Stimulated activated CD4-positive, alpha-beta T cell treated with anti-CD3 and anti-CD28 coated beads, Interleukin-15, amount 100 ng/mL, for 24 hours (primary cell): Measurements from ENCODE around the gene MTPN.
A peak's percentile ranks its signal among the peaks of the same experiment; 100 is the strongest.

ENCODE experiments used
- DNase-seq: peaks from one replicate; pipeline ENCODE4 v3.0.0-alpha.2; 2020

Gene MTPN, protein sequence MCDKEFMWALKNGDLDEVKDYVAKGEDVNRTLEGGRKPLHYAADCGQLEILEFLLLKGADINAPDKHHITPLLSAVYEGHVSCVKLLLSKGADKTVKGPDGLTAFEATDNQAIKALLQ

DNA sequence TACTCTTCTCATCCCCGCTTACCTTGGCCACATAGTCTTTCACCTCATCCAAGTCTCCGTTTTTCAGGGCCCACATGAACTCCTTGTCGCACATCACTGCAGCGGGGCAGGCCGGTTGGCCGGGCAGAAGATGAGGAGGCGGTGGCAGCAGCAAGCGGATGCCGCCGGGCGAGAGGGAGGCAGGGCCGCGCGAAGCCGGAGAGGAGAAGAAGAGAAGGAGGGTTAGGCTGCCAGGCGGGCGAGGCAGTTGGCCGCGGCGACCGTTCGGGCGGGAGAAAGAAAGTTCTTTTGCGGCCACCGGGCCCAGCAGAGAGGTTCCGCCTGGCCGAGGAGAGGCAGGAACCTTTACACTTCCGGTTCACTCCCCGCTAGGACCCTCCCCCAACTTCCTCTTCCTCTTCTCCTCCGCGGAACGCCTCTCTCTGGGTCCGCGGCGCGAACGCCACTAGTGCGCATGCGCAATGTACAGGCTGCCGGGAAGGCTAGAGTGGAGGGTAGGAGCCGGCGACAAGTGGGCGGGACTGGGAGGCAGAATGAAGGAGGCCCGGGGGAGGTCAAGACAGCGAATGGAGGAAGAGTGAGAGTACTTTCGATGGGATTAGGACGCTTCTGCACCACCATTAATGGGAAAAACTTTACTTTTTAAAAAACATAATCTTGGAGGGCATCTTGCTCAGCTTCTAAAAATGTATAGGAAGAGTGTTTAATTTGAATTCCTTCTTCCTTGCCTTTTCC lies at the start of gene MTPN:
MTPN (minus strand) TSS at position 353 of the 735 bp plus-strand sequence; CDS start at position 94, 259 bp downstream.
- DNase-seq = peak; percentile 98

DNA sequence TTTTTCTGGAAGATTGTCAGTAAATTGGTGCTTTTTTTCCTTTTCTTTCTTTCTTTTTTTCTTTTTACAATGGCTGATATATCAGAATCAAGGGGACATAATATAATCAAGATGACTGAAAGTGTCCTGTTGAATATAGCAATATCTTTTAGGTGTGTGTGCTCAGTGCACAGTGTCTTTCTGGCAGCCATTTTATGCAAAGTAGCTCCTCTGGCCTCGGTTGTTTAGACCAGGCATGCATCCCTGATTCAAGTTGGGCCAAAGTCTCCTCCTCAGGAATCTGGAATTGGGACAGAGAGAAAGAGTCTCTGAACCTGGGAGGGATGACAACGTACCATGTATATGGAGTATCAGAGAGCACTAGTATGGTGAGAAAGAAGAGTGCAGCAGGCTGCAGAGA lies 49.0 kb upstream of the MTPN start:
- DNase-seq = no peak

DNA sequence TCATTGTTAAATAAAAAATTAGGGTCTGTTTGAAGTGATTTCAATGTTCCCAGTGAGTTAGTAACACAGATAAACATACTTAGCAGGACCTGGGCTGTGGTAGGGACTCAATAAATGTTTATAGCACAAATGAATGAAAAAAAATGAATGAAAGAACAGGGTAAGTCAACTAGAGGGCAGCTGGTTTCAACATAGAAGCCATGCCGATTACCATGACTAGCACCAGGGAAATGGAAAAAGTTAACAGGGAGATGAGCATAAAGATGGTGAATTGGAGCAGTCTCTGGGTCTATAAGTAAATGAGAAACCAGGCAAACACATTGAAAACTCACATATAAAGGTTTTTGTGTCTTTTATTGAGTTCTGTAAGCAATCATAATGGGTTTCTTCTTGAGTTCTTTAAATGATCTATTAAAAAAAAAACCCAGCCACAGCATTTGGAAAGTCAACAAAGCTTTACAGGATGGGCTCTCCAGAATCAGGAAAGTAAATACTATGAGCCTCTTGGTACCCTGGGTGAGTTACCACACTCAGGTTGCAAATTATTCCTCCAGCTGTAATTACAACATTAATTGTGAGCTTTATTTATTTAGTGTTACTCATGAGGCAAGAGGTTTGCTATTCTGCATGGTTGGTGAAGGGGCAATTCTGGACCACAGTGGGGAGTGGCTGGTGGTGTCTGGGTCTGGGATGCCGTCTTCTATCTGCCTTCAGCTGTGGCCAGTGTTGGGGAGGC lies 46.1 kb upstream of the MTPN start:
- DNase-seq = no peak

DNA sequence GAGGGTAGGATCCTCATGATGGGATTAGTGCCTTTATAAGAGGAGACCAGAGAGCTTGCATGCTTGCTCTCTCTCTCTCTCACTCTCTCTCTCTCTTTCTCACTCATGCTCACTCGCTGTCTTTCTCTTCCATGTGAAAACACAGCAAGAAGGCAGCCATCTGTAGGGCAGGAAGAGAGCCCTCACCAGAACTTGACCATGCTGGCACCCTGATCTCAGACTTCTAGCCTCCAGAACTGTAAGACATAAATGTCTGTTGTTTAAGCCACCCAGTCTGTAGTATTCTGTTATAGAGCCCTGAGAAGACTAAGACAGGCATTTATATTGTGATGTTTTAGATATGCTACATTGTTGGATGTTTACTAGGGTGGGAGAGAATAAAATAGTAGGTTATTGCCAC lies 43.4 kb upstream of the MTPN start:
- no peak for DNase-seq

DNA sequence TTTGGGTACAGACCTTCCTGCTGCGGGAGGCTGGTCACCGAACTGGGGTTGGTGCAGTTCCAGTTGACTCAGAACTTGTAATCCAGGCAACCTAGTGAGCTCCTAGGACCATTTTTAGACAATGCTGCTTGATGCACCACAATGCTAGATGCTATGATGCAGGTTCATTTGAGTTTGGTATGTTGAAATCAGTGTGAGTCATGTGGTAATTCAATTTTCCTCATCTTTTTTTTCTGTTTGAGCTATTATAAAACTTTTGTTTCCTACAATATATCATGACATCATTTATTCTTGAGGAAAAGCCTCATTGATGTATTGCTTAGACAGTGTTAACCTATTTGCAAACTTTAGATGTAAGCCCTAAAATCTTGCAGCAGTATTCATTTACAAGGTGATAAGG lies 40.9 kb upstream of the MTPN start:
- DNase-seq = no peak

DNA sequence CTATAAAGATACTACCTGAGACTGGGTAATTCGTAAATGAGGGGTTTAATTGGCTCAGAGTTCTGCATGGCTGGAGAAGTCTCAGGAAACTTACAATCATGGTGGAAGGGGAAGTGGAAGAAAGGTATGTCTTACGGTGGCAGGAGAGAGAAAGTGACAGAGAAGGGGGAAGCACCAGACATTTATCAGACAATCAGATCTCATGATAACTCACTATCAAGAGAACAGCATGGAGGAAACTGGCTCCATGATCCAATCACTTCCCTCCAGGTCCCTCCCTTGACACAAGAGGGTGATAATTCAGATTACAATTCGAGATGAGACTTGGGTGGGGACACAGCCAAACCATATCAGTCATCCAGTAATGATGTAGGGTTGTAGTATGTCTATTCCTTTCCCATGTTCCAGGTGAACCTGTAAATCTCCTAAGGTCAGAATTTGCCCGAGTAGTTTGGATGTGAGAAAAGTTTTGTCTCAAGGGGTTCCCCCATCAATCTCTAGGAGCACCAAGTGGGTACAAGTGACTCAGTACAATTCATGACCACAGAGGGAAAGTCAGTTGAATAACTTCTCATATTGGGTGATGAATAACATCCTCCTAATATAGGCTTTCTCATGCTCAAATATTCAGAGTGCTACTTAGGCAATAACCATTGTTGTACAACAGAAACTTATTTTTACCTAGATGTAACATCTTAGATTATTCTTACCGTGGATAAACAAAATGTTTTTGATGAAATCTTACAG lies 39.7 kb upstream of the MTPN start:
- peak; percentile 20 for DNase-seq

DNA sequence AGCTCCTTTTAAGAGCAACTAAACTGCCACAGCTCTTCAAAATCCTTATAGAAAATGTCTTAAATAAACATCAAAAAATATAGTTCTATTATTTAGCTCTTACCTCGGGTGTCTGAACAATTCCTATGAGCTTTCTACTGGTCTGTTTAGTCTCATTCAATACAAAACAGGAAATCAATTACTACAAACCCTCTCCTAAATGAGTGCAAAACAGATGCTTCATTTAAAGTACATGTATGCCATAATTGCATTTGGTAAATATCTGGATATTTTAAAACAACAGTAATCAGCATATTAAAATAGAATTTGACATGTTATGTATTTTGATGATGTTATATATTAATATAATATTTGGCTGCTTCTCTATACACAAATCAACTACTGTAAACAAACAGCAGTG lies 38.5 kb upstream of the MTPN start:
- no peak for DNase-seq

DNA sequence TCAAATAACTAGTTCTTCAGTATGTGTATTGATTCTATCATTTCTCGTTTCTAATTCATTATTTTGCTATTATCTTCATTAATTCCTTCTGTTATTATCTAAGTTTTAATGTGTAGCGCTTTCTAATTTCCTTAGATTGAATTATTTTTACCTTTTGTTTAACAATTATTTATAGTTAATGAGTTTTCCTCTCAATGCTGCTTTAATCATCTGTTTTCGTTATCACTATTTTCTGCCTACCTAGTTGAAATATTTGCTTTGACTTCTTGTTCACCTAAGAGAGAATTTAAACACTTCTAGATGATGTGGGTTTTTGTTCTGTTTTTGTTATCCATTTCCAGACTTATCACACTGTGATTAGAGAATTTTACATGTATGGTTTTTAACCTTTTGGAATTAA lies 37.5 kb upstream of the MTPN start:
- DNase-seq = no peak

DNA sequence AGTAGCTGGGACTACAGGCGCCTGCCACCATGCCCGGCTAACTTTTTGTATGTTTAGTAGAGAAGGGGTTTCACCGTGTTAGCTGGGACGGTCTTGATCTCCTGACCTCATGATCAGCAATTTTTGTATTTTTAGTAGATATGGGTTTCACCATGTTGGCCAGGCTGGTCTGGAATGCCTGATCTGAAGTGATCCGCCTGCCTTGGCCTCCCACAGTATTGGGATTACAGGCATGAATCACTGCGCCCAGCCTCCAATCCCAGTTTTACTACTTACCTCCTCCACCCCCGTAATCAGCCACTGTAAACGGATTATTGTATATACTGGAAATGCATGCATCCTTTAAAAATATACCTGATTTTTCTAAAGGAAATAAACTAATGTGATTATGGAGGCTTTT lies 35.1 kb upstream of the MTPN start:
- DNase-seq = no peak

DNA sequence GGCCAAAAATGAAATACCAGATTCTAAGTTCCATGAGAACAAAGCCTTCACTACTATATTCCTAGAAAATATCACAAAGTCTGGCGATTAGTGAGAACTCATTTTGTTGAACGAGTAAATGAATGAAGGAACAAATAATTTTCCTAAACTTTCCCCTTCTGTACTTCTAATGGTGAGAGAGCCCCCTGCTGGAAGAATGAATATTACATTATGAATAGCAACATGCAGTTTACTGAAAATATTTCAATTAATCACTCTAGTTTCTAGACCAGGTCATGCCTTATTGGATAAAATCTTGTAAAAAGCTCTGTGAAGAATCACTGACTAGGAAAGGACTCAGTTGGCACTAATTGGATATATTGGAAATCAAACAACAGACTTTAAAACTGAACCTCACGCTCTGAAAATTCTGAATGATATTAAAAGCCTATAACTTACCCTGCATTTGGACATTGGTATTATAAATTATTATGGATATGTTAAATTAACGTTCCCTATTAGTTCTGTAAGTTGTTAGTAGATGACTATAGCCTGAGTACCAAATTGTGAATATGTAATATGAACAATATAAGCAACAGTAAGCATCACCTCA lies 32.4 kb upstream of the MTPN start:
- no peak for DNase-seq

DNA sequence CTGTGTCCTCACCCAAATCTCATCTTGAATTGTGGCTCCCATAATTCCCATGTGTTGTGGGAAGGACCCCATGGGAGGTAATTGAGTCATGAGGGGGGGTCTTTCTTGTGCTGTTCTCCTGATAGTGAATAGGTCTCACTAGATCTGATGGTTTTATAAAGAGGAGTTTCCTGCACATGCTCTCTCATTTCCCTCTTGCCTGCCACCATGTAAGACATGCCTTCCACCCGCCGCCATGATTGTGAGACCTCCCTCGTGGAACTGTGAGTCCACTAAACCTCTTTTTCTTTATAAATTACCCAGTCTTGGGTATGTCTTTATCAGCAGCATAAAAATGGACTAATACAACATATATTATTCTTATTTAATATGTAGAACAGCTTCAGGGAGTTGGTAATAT lies 29.0 kb upstream of the MTPN start:
- DNase-seq = no peak

DNA sequence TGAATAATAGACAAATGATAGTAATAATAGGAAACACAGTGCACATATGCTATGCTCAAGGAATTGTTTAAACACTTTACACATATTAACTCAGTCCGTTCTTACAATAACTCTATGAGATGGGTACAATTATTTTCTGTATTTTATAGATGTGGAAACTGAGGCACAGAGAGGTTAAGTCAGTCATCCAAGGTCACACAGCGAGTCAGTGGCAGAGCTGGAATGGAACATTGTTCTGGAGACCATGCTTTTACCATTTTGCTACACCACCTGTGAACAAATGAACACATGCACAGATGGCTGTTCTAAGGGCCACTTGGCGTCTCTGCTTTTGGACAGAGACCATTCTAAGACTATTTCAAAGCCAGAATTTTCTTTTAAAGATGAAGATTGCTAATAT lies 26.9 kb upstream of the MTPN start:
- DNase-seq = no peak

DNA sequence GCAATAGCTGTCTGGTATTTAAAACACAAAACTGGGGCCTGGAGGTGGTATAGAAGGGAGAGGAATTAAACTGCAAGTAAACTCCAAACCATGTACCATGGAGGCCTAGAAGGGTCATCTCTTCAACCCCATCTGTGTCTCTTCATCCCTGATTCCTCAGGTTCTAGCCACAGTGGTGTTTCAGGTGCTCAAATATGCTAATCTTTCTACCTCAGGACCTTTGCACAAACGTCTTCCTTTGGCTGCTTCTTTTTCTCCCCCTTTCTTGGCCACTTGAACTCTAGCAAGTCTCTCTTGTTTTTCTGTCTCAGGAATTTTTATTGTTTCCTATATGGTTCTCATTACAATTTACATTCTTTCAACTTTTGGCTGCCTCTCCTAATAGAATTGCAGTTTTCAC lies 25.6 kb upstream of the MTPN start:
- no peak for DNase-seq

DNA sequence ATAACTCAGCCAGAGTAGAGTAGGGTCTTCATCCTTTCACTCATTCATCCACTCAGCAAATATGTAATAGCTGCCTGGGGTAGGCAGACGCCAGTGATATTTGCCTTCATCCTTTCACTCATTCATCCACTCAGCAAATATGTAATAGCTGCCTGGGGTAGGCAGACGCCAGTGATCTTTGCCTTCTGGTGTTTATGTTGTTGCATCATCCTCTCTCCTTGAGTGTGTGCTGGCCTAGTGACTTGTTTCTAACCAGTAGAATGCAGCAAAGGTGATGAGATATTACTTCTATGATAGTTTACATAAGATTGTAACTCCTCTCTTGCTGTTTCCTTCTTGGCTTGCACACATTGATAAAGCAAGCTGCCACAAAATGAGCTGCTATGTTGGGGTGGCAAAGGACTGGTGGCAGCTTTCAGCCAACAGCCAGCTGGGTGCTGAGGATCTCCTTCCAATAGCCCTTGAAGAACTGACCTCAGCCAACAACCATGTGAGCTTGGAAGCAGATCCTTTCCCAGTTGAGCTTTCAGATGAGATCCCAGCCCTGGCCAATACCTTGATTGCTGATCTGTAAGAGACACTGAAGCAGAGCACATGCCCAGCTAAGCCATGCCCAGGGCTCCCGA lies 23.2 kb upstream of the MTPN start:
- DNase-seq = no peak

DNA sequence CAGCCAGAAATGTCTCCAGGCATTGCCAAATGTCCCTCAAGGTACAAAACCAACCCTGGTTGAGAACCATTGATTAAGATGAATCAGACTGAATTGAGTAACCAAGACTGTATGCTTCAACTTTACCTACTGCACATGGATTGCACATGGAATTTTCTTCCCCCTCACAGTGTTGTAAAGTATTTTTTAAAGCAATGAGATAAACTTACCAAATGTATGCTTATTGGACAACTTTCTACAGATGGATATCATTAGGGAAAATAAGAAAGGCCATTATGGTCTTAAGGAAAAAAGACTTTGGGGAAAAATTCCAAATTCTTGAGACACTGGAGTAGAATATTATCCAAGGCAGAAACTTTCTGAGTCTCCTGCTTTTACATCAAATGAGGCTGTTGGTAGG lies 20.9 kb upstream of the MTPN start:
- DNase-seq = no peak

DNA sequence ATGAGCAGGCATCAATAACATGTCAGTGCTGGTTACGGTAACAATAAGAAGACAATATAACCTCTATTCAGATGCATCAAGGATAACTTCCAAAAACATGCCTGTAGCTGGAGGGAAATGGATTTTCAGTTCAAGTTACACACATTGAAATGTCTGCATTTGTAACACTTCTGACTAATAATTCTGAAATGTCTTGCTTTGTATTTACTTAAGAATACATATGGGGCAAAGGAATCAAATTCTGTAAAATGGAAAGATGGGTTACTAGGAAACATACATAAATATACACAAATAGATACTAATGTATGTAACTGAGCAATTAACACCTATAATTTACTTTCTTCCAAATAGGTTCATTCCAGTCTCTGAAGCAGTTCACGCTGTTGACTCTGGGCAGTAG lies 18.6 kb upstream of the MTPN start:
- no peak for DNase-seq

DNA sequence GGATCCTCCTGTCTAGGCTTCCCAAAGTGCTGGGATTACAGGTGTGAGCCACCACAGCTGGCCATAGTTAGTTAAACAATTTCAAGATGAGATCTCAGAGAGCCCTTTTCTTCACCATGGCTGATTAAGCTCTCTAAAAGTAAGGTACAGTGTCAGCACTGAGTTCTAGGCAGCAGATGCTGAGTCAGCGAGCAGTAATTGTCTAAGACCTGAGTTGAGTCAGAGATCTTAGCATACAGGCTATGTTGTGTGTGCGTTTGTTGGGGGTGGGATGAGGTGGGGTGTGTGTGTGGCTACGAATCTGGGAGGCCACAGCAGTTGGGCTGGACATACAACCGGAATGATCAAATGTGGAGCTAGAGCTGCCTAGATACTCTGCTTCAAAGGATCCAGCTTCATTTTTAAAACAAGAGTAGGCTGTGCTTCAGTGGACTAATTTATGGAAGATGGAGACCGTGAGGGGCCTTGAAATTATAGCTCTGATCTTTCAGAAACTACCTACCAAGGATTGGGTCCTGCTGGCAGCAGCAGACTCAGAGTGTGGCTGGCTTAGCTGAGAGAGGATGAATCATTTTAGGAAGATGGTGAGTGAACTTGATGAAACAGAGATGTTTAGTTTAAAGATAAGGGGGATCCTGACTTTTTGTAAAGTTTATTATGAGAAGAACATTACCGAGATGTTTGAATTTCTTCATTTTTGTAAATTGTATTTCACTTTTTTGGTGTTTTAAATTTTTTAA lies 17.5 kb upstream of the MTPN start:
- peak; percentile 35 for DNase-seq

DNA sequence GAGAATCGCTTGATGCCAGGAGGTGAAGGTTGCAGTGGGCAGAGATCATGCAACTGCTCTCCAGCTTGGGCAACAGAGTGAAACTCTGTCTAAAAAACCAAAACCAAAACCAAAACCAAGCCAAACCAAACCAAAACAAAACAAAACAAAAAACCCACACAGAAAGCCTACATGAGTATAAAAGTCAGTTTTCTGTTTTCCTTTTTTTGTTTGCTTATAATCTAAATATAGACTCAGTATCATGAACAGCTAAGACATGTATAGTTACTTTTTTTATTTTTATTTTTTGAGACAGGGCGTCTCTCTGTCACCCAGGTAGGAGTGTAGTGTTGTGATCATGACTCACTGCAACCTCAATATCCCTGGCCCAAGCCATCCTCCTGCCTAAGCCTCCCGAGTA lies 16.8 kb upstream of the MTPN start:
- no peak for DNase-seq

DNA sequence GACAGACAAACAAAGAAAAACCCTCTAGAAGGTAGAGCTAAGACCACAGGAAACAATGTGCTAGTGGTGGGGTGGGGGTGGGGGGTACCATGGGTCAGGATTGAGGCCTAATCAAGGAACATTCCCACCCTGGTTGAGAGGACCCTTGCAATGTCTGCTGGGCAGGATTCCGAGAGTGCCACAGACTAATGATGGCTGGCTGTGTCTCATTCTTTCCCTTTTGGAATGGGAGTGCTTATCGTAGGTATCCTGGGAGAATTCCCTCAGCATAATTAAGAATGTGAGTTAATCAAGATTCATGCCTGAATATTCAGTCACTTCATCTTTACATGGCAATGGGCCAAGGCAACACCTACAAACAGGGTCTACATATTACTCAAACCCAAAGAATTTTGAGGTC lies 14.7 kb upstream of the MTPN start:
- no peak for DNase-seq

DNA sequence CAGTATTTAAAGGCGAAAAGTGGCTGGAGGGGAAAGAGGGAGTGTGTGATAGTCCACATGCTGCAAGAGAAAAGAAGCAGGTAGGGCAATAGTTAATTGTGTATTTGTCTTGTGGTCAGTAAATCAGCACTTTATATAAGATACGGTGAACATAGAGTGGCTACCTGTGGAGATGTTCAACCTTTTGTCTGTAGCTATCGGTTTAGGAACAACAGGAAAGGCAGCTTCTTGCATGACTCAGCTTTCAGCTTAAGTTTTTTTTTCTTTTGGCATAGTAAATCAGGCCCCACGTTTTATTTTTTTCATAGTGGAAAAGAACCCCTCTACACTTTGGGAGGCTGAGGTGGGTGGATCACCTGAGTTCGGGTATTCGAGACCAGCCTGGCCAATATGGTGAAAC lies 14.2 kb upstream of the MTPN start:
- DNase-seq = no peak

DNA sequence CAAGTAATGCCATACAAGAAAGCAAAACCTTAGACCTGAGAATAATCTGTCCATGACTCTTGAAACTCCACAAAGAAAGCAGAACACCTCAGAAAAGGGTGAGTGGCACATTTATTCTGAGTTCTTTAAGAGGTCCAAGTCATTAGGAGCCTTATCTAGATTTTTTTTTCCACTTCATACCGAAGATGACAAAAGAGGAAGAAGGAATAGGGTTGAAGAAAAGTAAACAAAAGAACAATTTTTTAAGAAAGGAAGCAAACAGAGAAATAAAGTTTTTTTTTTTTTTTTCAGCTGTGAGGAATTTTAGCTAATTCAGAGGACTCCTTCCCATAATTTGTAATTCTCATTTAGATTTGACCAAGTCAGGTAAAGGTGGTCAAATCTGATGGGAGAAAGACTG lies 13.1 kb upstream of the MTPN start:
- no peak for DNase-seq
